Activated CD8-positive, alpha-beta memory T cell treated with anti-CD3 and anti-CD28 coated beads for 48 hours (primary cell): ENCODE results near the gene DCTD.

Experiments used
- DNase-seq, 3 experiments: peaks; one replicate each; pipeline ENCODE4 v3.0.0-alpha.2; 2020; ENCODE audit warnings: low read depth in 2 of 3, low spot score in 2 of 3

DCTD gene

DNA sequence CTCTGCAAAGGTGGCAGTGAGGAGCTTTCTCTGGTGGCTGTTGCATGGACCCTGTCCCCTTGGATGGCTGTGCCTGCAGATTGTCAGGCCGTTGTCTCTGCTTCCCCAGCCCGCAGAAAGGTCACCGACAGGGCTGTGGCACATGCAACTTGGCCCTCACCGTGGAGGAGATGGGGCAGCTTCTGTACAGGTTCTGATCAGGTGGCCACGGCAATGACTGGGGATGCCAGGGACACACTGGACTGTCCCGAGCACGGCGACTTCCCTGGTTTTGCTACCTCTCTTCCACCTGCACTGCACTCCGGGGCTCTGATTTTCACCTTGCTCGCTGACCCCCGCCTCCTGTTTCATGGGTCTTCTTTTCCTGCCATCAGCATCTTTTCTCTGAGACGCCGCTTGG lies 43.5 kb downstream of the DCTD start:
- DNase-seq = no peak

DNA sequence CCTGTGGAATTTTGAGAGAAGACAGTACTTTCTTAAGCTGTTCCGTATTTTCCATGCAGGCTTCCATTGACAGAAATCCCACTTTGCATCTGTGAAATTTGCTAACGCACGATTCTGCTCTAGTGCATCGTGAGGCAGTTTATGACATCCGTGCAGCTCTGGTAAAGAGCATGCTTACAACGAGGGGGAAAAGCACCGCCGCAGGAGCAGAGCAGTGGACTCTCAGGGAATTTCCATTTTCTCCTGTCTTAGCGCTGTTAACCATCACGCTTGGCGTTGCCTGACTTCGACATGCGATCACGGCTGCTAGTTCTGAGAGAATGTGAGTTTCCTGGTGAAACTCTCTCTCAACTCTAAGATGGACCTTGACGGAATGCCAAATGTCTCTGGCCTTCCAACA lies 43.9 kb downstream of the DCTD start:
- DNase-seq = no peak

DNA sequence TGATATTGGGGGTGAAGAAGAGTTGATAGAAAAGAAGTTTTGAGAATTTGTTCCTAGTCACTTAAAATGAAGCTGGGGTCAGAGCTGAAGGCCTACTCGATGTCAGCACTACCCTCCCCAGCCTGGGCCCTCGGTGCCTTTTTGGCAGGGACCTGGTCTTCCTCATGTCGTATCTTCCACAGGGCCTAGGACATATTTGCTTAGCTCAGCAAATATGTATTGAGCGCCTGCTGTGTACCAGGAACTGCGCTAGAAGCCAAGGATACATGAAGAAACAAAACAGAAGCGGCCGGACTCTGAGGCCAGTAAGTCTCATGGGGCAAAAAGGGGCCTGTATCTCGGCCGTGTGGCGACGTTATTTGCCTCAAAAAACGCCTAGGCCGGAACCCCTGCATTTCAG lies 44.3 kb downstream of the DCTD start:
- DNase-seq = no peak

DNA sequence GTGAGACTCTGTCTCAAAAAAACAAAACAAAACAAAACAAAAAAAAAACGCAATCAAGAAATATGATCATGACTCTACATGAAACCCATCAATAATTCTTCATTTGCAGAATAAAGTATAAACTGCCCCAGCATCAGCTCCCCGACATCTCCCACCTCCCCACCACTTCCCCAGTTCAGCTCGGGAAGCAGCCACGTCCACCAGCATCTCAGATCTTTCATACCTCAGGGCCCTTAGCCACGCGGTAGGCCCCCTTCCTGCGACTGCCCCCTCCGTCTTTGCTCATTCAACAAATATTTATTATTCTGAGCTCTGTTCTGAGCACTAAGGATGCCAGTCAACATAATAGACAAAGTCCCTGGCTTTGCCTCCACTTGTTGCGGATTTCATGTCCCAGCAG lies 45.6 kb downstream of the DCTD start:
- DNase-seq = no peak

DNA sequence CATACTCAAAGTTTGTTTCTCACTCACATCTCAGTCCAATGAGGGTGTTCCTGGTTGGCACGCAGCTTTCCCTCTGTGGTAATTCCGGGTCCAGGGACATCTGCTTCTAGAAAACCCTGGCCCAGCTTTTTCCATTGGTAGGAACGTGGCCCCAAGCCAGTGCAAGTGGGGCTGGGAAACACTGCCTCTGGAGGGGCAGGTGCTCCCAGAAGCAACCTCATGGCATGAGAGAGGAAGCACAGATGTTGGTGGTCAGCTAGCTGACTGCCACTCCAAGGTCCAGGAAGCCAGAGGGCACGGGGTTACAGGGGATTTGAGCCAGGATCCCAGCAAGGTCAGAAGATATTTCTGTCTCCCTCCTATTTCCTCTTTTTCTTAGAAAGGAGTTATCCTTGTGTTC lies 47.5 kb downstream of the DCTD start:
- DNase-seq = no peak

DNA sequence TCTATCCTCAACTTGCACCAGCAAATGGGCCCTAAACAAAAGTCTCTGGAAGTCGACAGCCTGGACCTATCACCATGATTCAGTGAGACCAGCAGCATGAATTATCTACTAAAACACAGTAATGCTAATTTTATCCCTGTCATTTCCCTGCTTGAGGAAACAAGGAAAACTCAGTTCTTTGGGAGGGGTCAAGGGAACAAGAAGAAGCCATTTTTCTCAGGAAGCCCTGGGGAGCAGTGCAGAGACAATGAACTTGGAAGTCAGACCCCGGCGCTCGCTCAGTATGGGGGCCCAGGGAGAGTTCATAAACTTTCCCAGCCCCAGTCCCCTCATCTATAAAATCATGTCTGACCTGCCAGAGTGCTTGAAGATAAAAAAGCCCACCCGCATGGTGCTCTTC lies 50.4 kb downstream of the DCTD start:
- no peak for DNase-seq

DNA sequence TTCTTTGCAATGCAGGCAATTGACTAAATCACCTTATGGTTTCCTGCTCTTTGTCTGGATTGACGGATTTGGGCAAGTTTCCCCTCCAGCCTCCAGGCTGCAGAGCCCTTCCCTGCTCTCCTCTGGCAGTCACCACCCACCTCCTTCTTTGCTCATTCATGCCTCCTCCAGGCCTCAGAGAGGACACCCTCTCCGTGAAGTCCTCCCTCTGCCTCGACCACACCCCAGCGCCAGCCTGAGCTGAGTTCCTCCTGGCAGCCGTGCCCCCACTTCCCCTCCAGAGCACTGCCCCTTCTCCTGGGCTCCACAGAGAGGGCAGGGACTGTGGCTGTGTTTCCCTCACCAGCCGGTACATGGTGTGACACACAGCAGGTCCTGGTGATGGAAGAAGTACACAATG lies 53.7 kb downstream of the DCTD start:
- no peak for DNase-seq

DNA sequence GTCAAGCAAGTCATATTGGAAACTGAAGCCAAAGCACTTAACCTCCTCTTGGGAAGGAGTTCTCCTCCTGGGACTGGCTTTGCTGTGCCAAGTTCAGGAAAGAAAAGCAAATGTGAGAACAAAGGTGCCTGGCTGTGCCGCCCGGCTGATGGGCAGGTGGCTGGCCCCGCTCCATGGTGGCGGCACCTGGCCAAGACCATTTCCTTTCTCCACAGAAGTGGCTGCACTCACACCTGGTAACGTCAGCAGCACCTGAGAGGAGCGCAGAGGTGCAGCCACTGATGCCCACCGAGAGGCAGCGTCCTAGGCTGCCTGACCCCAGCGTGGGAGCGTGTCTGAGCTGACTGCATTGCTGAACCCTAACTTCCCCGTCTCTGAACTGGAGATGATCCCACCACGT lies 54.3 kb downstream of the DCTD start:
- no peak for DNase-seq

DNA sequence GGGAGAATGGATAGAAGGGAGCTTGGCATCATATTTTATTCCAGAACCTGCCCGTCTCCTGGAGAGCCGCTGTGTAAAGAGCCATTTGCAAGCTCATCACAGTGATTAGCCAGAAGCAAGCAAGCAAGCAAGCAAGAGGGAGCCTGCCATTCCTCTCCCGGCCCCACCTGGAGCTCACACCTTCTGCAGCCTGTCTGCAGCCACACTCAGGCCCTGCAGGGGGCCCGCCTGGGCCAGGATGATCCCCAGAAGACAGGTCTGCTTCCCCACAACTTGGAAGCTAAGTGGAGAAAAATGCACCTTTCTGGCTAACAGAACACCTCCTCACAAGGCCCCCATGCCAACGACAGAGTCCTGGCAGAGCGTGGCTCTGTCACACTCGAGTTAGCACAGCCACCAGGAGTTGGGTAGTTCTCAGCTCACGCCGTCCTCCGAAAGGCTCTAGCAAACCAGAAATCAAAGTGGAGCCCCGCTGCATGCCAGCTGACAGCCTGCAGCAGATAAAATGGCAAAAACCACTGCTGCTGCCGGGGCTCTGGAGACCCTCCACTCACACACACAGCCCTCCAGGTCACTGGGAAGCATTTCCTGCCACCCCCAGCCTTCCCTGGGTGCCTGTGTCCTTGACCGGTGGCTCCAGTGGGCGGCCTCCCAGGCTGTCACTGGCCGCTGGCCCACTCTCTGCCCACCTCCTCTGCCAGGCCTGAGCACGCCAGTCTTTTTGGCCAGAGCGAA lies 54.9 kb downstream of the DCTD start:
- no peak for DNase-seq

DNA sequence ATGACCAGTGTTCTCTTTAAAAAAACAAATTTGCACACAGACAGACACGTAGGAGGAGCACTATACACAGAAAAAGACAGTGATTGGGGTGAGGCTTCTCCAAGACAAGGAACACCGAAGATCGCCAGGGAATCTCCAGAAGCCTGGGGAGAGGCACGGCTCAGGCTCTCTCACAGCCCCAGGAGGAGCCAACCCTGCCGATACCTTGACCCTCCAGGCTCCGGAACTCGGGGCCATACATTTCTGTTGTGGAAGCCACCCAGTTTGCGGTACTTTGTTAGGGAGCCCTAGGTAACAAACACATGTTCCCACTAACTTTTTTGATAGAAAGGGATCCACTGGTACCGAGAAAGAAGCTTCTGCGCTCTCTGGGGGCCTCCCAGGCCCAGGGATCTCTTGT lies 55.8 kb downstream of the DCTD start:
- DNase-seq = no peak

DNA sequence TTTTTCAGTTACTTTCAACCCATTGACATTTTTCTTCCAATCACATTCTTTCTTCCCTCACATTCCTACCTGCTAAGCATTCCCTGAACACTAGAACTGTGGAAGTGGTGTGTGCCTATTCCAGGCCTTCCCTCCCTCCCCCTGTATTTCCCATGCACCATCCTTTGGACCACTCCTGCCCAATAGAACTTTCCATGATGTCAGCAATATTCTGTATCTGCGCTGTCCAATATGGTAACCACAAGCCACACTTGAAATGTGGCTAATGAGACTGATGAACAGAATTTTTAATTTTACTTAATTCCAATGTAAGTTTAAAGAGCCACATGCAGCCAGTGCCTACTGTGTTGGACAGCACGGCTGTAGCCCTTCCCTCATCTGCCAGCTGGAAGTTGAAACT lies 57.5 kb downstream of the DCTD start:
- DNase-seq = no peak

DNA sequence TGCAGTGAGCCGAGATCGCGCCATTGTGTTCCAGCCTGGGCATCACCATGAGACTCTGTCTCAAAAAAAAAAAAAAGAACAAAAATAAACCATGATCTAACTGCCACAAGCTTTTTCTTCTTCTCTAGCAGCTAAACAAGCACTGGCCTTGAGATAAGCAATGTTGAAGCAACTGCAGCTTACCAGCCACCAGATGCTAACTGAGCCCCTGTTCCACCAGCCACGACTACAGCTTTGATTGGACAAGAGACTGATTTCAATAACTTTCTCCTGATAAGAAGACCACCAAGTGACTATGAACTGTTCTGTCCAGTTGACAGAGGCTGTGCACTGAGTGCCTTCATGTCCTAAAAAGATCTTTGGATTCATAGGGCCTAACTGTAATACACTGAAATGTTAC lies 58.5 kb downstream of the DCTD start:
- no peak for DNase-seq

DNA sequence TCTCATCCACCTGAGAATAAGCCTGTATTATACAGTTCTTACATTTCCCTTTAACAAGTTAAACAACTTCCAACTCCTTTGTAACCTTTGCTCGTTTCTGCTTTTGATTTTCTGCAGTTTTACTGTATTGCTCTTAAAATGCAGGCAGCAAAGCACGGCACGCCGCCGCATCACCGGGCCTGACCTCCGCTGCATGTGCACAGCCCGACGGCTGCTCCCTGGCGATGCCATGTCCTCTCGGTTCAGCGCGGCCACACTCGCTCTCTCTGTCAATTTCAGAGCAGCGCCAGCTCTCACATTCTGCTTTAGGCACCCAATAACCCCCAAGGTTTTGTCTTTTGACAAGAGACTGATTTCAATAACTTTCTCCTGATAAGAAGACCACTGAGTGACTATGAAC lies 60.3 kb downstream of the DCTD start:
- DNase-seq = no peak

DNA sequence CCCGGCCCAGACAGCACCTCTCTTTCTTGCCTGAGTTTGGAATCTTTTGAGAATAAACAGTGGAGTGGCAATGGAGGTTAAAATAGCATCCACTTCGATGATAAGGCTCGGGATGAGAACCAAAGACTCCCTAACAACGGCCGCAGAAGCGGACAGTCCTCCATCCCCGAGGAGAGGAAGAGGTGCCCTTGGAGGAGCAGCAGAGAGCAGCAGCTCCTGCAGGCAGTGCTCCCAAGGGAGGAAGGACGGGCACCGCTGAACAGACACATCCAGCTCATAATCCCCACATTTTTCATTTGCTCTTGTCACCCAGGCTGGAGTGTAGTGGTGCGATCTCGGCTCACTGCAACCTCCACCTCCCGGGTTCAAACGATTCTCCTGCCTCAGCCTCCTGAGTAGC lies 61.3 kb downstream of the DCTD start:
- DNase-seq = no peak

DNA sequence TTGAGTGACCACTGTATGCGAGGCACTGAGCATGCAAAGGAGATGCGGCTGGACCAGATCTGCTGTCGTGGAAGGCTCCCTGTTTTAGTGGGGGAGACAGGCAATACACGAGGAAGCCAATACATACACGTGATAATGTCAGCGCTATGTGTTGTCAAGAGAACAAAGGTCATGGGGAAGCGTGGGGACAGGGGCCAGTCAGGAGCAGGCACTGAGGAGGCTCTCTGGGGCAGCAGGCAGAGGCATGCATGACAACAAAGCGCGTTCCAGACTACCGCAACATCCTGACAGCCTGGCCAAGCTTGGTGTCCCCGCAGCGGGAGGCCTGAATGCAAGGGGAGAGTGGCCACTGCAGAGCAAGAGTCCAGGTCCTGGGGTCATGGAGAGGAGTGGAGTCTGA lies 61.9 kb downstream of the DCTD start:
- no peak for DNase-seq

DNA sequence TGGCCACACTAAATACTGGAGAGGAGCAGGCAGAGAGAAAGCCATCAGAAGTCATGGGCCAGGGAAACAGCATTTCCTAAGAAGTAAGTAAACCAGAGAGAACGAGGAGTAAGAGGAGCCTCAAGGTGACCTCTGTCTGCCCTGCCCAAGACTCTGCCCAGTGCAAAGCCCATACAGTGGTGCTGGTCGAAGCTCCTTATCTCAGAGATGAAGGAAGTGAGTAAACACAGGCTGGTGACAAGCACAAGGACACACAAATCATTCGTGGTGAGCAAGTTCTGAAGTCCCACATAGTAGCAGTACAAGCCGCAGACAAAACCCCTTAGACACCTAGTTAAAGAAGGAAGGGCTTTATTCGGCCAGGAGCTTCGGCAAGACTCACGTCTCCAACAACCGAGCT lies 62.7 kb downstream of the DCTD start:
- DNase-seq = no peak

DNA sequence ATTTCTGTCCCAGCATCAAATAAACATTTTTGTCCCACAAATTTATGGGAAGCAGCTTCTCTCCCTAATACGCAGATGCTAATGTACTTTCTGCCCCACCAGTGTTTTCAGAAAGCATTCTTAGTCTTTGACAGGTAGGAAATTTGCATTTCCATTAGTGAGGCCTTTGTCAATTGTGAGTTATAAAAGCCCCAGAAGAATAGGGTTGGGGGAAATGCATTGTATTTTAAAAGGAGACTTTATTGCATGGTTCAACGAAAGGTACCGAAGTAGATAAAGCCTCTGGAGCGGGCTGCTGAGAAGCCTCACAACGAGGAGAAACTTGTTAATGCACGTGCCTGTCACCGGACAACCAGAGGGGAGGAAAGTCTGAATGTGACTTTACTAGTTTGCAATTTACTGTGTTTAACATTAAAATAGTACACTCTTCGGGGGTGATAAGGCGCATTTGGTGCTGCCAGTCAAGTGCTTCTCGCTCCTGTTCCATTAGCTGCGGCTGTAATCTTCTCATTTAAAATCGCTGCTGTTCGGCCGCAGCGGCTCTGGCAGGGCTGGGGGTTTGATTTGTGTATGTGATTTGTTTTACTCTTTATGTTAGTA lies 63.4 kb downstream of the DCTD start:
- no peak for DNase-seq

DNA sequence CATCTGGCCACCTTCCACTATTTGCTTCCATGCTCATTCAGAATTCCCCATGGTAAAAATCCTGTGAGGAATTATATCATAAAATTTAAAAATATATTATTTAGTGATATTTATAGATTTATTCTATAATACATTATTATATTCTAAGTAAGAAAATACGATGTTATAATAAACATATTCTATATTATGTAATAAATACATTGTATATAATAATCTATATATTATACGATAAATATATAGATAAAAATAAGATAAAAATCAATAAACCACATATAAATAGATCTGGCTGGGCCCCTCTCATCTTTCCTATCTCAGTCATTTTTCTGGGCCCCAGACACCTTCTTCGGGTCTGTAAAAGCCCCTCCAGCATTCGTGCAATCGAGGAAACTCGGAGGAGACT lies 68.5 kb downstream of the DCTD start:
- no peak for DNase-seq

DNA sequence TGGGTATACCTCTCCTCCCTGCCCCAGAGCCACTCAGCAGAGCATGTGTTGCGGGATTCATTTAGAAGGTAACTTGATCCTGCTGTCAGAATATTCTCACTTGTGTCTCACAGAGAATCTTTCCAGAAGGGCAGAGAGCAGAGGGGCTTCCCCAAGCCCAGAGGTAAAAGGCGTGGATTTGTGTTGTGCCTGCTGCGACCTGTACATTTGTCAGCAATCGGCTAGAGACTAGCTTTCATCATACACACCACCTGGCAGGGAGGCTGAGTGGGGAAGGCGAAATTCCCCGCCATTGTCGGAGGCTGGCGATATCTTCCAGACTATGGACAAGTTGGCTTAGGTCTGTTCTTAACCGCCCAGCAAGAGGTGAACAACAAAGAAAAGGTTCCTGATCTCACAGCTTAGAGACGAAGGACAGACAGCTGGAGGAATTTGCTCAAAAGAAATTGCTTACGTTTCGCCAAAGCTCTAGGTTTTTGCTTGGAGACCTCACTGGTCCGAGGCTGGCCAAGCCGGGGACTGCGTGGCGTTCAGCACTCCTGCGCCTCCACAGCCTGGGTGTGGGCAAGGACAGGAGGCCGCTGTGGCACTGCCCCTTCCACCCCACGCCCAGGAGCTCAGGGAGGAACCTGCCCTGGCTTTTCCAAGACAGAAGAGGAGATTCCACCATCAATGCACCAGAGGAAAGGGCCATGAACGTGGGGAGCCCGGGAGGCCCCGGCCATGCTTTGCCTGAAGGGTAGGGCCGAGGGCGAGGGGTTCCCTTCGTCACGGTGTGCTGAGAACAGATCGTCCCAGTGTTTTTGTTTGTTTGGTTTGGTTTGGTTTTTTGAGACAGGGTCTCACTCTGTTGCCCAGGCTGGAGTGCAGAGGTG lies 69.4 kb downstream of the DCTD start:
- no peak for DNase-seq

DNA sequence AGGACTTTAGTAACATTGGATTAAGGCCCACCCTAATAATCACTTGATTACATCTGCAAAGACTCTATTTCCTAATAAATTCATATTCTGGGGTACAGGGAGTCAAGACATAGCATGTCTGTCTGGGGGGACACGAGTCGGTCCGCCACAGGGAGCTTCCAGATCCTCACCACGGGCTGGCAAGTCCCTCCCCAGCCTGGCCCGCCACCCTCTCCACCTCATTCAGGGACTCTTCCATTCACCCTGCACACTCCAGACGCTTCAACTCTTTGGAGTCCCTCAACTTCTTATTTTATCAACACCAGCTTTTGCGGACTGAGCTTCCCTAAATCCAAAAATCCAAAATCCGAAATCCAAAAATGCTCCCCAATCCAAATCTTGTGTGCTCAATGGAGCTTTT lies 71.2 kb downstream of the DCTD start:
- no peak for DNase-seq

DNA sequence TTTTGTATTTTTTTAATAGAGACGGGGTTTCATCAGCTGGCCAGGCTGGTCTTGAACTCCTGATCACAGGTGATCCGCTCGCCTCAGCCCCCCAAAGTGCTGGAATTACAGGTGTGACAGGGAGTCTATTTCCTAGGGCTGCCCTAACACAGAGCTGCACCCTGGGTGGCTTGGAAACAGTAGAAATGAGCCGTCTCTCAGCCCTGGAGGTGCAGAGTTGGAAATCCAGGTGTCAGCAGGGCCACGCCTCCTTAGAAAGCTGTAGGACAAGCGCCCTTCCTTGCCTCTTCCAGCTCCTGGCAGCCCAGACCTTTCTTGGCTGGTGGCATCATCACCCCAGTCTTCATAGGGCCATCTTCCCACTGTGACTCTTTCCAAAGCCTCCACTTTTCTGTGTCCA lies 71.6 kb downstream of the DCTD start:
- DNase-seq = no peak

DNA sequence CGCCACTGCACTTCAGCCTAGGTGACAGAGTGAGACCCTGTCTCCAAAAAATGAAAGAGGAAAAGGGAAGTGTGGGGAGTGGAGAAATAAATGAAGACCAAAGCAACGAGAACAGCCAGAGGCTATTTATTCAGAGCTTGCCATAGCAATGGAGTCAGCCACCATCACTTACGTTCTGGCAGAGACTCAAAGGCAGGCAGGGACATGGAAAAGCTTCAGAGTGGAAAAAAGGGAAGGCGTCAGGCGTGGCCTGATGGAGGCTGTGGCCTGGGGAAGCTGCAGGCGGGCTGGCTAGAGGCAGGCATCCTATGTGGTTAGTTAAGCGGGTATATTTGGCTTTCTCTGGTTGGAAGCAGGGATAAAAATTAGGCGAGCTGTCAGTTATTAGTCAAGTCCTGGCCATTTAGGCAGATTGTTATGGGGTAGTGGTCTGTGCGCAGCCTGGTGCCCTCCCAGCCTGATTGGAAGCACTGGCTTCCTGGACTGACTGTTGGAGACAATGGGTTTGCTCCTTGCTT lies 73.3 kb downstream of the DCTD start:
- no peak for DNase-seq
